WTC11 (cell line): Measurements from ENCODE around the gene VDR. TPM values are rescaled to one million over a fixed set of nuclear protein-coding genes. Genes with fewer than 3 reads are reported as not detected.

ENCODE experiments used
- ATAC-seq: fragments of 200-7000 bp; cut with Tn5 transposase; 2 replicates; pipeline ENCODE4 v1.10.0; 2021; ENCODE audit warnings: mild to moderate bottlenecking, moderate library complexity
- CTCF ChIA-PET: fragments of 300-600 bp; sonication (Branson Sonifier 250); formaldehyde crosslinking; loops from one replicate; lab custom pipeline; 2021; ENCODE audit warnings: antibody characterized with exemption; lab: Charles Lee
- POLR2A ChIA-PET: fragments of 350-600 bp; sonication (Branson Sonifier 250); formaldehyde crosslinking; loops from one replicate; lab custom pipeline; 2021; ENCODE audit warnings: antibody characterized with exemption; lab: Charles Lee
- DNase-seq: peaks from one replicate; pipeline ENCODE4 v3.0.0; 2021; ENCODE audit warnings: low spot score
- H3K27ac Mint-ChIP-seq: 2 replicates; pipeline ENCODE4 v1.8.0; 2021; ENCODE audit warnings: mixed read lengths
- H3K27me3 Mint-ChIP-seq: 2 replicates; pipeline ENCODE4 v1.8.0; 2021; ENCODE audit warnings: low read depth, mild to moderate bottlenecking, moderate library complexity, mixed read lengths
- H3K36me3 Mint-ChIP-seq: 2 replicates; pipeline ENCODE4 v1.8.0; 2021; ENCODE audit warnings: mixed read lengths
- H3K4me1 Mint-ChIP-seq: 2 replicates; pipeline ENCODE4 v1.8.0; 2022; ENCODE audit warnings: mixed read lengths
- H3K4me3 Mint-ChIP-seq: 2 replicates; pipeline ENCODE4 v1.8.0; 2021; ENCODE audit warnings: mild to moderate bottlenecking, moderate library complexity, mixed read lengths
- H3K9me3 Mint-ChIP-seq: 2 replicates; pipeline ENCODE4 v1.8.0; 2021; ENCODE audit warnings: mixed read lengths
- ATF1 ChIP-seq: sonication (generic); formaldehyde crosslinking; IDR thresholded peaks from 2 replicates; pipeline ENCODE4 v1.8.1; 2023; ENCODE audit warnings: mild to moderate bottlenecking, moderate library complexity, missing genetic modification reagents
- ATF3 ChIP-seq: sonication (generic); formaldehyde crosslinking; conservative IDR thresholded peaks from 2 replicates; pipeline ENCODE4 v1.8.1; 2022; ENCODE audit warnings: mild to moderate bottlenecking, missing genetic modification reagents
- CTCF ChIP-seq: fragments of 200-600 bp; IDR thresholded peaks from 2 replicates; pipeline ENCODE4 v1.8.0; 2022; ENCODE audit warnings: antibody characterized with exemption
- E2F4 ChIP-seq: sonication (generic); formaldehyde crosslinking; IDR thresholded peaks from 2 replicates; pipeline ENCODE4 v1.8.1; 2022; ENCODE audit warnings: low read depth, mild to moderate bottlenecking, moderate library complexity, missing genetic modification reagents, borderline replicate concordance
- EMX1 ChIP-seq: fragments of 250-450 bp; sonication (Bioruptor Pico); IDR thresholded peaks from 2 replicates; pipeline ENCODE4 v1.8.0; 2021; ENCODE audit warnings: mild to moderate bottlenecking
- FOXJ3 ChIP-seq: sonication (generic); formaldehyde crosslinking; IDR thresholded peaks from 2 replicates; pipeline ENCODE4 v1.9.0; 2021; ENCODE audit warnings: missing genetic modification reagents, mild to moderate bottlenecking, borderline replicate concordance
- HMGXB4 ChIP-seq: sonication (generic); formaldehyde crosslinking; IDR thresholded peaks from 2 replicates; pipeline ENCODE4 v1.8.1; 2023; ENCODE audit warnings: mild to moderate bottlenecking, moderate library complexity, missing genetic modification reagents
- KAT7 ChIP-seq: sonication (generic); formaldehyde crosslinking; IDR thresholded peaks from 2 replicates; pipeline ENCODE4 v1.8.1; 2023; ENCODE audit warnings: missing genetic modification reagents, mild to moderate bottlenecking, borderline replicate concordance
- MXD4 ChIP-seq: fragments of 250-450 bp; sonication (Bioruptor Pico); IDR thresholded peaks from 2 replicates; pipeline ENCODE4 v1.8.0; 2021; ENCODE audit warnings: mild to moderate bottlenecking, moderate library complexity, borderline replicate concordance
- NFE2L1 ChIP-seq: sonication (generic); formaldehyde crosslinking; IDR thresholded peaks from 2 replicates; pipeline ENCODE4 v1.8.1; 2023; ENCODE audit warnings: missing genetic modification reagents
- PREB ChIP-seq: sonication (generic); formaldehyde crosslinking; IDR thresholded peaks from 2 replicates; pipeline ENCODE4 v1.8.1; 2022; ENCODE audit warnings: mild to moderate bottlenecking, missing genetic modification reagents, moderate library complexity, borderline replicate concordance
- RORB ChIP-seq: fragments of 250-450 bp; sonication (Bioruptor Pico); IDR thresholded peaks from 2 replicates; pipeline ENCODE4 v1.9.0; 2021; ENCODE audit warnings: mild to moderate bottlenecking
- SMAD3 ChIP-seq: sonication (generic); formaldehyde crosslinking; IDR thresholded peaks from 2 replicates; pipeline ENCODE4 v1.8.0; 2022; ENCODE audit warnings: missing genetic modification reagents, mild to moderate bottlenecking, borderline replicate concordance
- SP1 ChIP-seq: sonication (generic); formaldehyde crosslinking; conservative IDR thresholded peaks from 2 replicates; pipeline ENCODE4 v1.8.1; 2022; ENCODE audit warnings: missing genetic modification reagents
- TEAD1 ChIP-seq: sonication (generic); formaldehyde crosslinking; IDR thresholded peaks from 2 replicates; pipeline ENCODE4 v1.8.0; 2022; ENCODE audit warnings: mild to moderate bottlenecking, missing genetic modification reagents
- TEAD4 ChIP-seq: sonication (generic); formaldehyde crosslinking; IDR thresholded peaks from 2 replicates; pipeline ENCODE4 v1.8.0; 2022; ENCODE audit warnings: mild to moderate bottlenecking, missing genetic modification reagents
- USF1 ChIP-seq: sonication (generic); formaldehyde crosslinking; IDR thresholded peaks from 2 replicates; pipeline ENCODE4 v1.8.0; 2022; ENCODE audit warnings: mild to moderate bottlenecking, missing genetic modification reagents
- ZBTB21 ChIP-seq: sonication (generic); formaldehyde crosslinking; IDR thresholded peaks from 2 replicates; pipeline ENCODE4 v1.8.1; 2023; ENCODE audit warnings: mild to moderate bottlenecking, missing genetic modification reagents, borderline replicate concordance
- ZNF232 ChIP-seq: sonication (generic); formaldehyde crosslinking; IDR thresholded peaks from 2 replicates; pipeline ENCODE4 v1.8.0; 2022; ENCODE audit warnings: mild to moderate bottlenecking, missing genetic modification reagents
- ZNF263 ChIP-seq: sonication (generic); formaldehyde crosslinking; IDR thresholded peaks from 2 replicates; pipeline ENCODE4 v1.8.1; 2022; ENCODE audit warnings: low read depth, mild to moderate bottlenecking, moderate library complexity, missing genetic modification reagents
- total RNA-seq: library from RNA; stranded (reverse); gene quantifications from 3 replicates; pipeline ENCODE4 v1.2.3, GENCODE V29; 2021

The VDR gene
- total RNA-seq, 1 experiment from 2014 or later = 1.3 TPM

GRCh38 chr12:47899466-47899865 lies 5.3 kb downstream of the VDR start (continued):
- no peak for TF ChIP-seq E2F4 (CRISPR knock-in tag)
- no peak for TF ChIP-seq NFE2L1
- TF ChIP-seq USF1 (CRISPR knock-in tag) = no peak
- TF ChIP-seq ZBTB21 (CRISPR knock-in tag) = no peak
- TF ChIP-seq, all 79 proteins: peak for 0

GRCh38 chr12:47896633-47897032 lies 8.2 kb downstream of the VDR start:
- no peak overlapping the region for H3K4me3 Mint-ChIP-seq
- peaks cover 14% of the 10 kb centered on the region for H3K4me1 Mint-ChIP-seq
- H3K36me3 Mint-ChIP-seq = no peaks in the 10 kb centered on the region
- TF ChIP-seq EMX1 (CRISPR knock-in tag) (no peak), SMAD3 (CRISPR knock-in tag) (no peak), ZNF263 (CRISPR knock-in tag) (no peak), RORB (CRISPR knock-in tag) (no peak), SP1 (CRISPR knock-in tag) (no peak), PREB (no peak), NFE2L1 (no peak), ATF1 (CRISPR knock-in tag) (no peak), MXD4 (no peak), HMGXB4 (no peak), TEAD1 (no peak), KAT7 (CRISPR knock-in tag) (no peak), FOXJ3 (CRISPR knock-in tag) (no peak), CTCF (no peak), TEAD4 (CRISPR knock-in tag) (no peak), ZNF232 (CRISPR knock-in tag) (no peak)
- POLR2A ChIA-PET = interaction anchor here (0.5 kb wide), 1 partner anchor 13 kb away, joined by 3 read pairs; no protein-coding TSS in a partner anchor
- no peaks in the 10 kb centered on the region for H3K9me3 Mint-ChIP-seq
- DNase-seq = peak; percentile 24
- H3K27me3 Mint-ChIP-seq = peaks cover 67% of the 10 kb centered on the region
- H3K27ac Mint-ChIP-seq = no peak overlapping the region
- CTCF ChIA-PET = interaction anchor here (1.1 to 4.0 kb wide), 3 partner anchors 9 to 45 kb away, joined by 3 to 26 read pairs (median 11); partner anchors contain the start of gene VDR
- ATAC-seq = peak; percentile 31

GRCh38 chr12:47896022-47896421 lies 8.8 kb downstream of the VDR start:
- TF ChIP-seq ATF3 = no peak
- H3K36me3 Mint-ChIP-seq = no peaks in the 10 kb centered on the region
- peak; percentile 25; the same call in 1 of the 2 replicates for ATAC-seq
- no peak overlapping the region for H3K4me3 Mint-ChIP-seq
- H3K27ac Mint-ChIP-seq = no peak overlapping the region
- peaks cover 14% of the 10 kb centered on the region for H3K4me1 Mint-ChIP-seq
- ChIA-PET POLR2A (no interaction called here), CTCF (interaction anchor here (0.8 to 4.0 kb wide), 7 partner anchors 9 to 261 kb away, joined by 3 to 26 read pairs (median 6); partner anchors contain the start of genes ASB8 and VDR)
- H3K27me3 Mint-ChIP-seq = peaks cover 61% of the 10 kb centered on the region
- no peak for DNase-seq
- no peaks in the 10 kb centered on the region for H3K9me3 Mint-ChIP-seq
